Thoracic aorta (tissue), 2 donors: ENCODE data around the gene A4GALT. TPM values are rescaled to one million over a fixed set of nuclear protein-coding genes. Genes with fewer than 3 reads are reported as not detected.

Experiments
- ATAC-seq: fragments of 150-250 bp; one replicate; pipeline ENCODE4 v1.8.0; 2017; ENCODE audit warnings: low read depth; ENCODE audit not compliant: insufficient number of reproducible peaks, low FRiP score
- DNase-seq: peaks from one replicate; pipeline ENCODE4 v3.0.0-alpha.2; 2020; ENCODE audit warnings: low spot score
- H3K27ac ChIP-seq, 2 donors: fragments of 200-600 bp; sonication (generic); 1 replicate in 1 of 2; 2 replicates in 1 of 2; pipeline ENCODE4 v1.5.1; 2016; ENCODE audit warnings: mild to moderate bottlenecking in 2 of 2, moderate library complexity in 2 of 2
- H3K27me3 ChIP-seq: fragments of 200-600 bp; sonication (generic); replicated peaks from 2 replicates; pipeline ENCODE4 v1.6.0; 2016; ENCODE audit warnings: mild to moderate bottlenecking; ENCODE audit not compliant: insufficient read depth
- H3K36me3 ChIP-seq: fragments of 200-600 bp; sonication (generic); one replicate; pipeline ENCODE4 v1.5.1; 2016
- H3K4me1 ChIP-seq, 2 donors: fragments of 200-600 bp; sonication (generic); 1 replicate in 1 of 2; 2 replicates in 1 of 2; pipeline versions ENCODE4 v1.5.1 to v1.6.0; 2016; ENCODE audit warnings: low read depth in 2 of 2, mild to moderate bottlenecking in 1 of 2; ENCODE audit not compliant: control insufficient read depth in 1 of 2
- H3K4me3 ChIP-seq: fragments of 200-600 bp; sonication (generic); 2 replicates; pipeline ENCODE4 v1.5.1; 2016; ENCODE audit warnings: mild to moderate bottlenecking
- H3K9me3 ChIP-seq: fragments of 200-600 bp; sonication (generic); 2 replicates; pipeline ENCODE4 v1.5.1; 2016
- CTCF ChIP-seq: fragments of 200-600 bp; sonication (generic); IDR thresholded peaks from one replicate; pipeline ENCODE4 v1.5.1; 2019; ENCODE audit warnings: antibody characterized with exemption
- total RNA-seq, 2 donors: library from RNA; depleted of rRNA; stranded (reverse); fragments of >200 nt; gene quantifications; one replicate each; pipeline versions ENCODE4 v1.1.0 to v1.2.3, GENCODE V29; 2016

A4GALT gene
- total RNA-seq: 10 to 100 TPM; 68.4 to 77.3 TPM

- no peak for TF ChIP-seq CTCF
- Histone ChIP-seq H3K9me3 (no peaks in the 10 kb centered on the region), H3K4me3 (peak within 1 kb of the TSS; percentile 96), H3K4me1 (peaks cover 4 to 33% of the 10 kb centered on the region in 2 donors), H3K36me3 (no peaks in the 10 kb centered on the region), H3K27ac (peak within 1 kb of the TSS; percentile 76 to 91), H3K27me3 (no peaks in the 10 kb centered on the region)
- ATAC-seq (peak; percentile 38), DNase-seq (no peak)
Measured at GRCh38 chr22:42720263-42721044, at the start of gene A4GALT. Gene A4GALT (minus strand): TSS chr22:42720870. CDS start chr22:42693951, 26,919 bp downstream.

DNA sequence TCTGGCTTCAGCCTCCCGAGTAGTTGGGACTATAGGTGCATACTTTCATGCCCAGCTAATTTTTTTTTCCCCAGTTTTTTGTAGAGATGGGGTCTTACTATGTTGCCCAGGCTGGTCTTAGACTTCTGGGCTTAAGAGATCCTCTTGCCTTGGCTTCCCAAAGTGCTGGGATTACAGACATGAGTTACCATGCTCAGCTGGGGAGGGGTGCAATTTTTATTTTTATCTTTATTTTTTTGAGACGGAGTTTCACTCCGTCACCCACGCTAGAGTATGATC, 49.7 kb upstream of the A4GALT start:
- DNase-seq: no peak
- no peaks in the 10 kb centered on the region for H3K9me3 ChIP-seq
- TF ChIP-seq CTCF: no peak
- peak overlapping the region; percentile 39 for H3K4me3 ChIP-seq
- H3K27me3 ChIP-seq: no peaks in the 10 kb centered on the region
- no peak for ATAC-seq
- H3K27ac ChIP-seq: no peak overlapping the region
- no peaks in the 10 kb centered on the region for H3K36me3 ChIP-seq
- H3K4me1 ChIP-seq: peaks cover 4 to 14% of the 10 kb centered on the region in 2 donors

- Histone ChIP-seq H3K36me3 (no peaks in the 10 kb centered on the region), H3K4me3 (peak overlapping the region; percentile 39), H3K27ac (no peak overlapping the region), H3K9me3 (no peaks in the 10 kb centered on the region), H3K4me1 (peaks cover 4 to 14% of the 10 kb centered on the region in 2 donors), H3K27me3 (no peaks in the 10 kb centered on the region)
- no peak for TF ChIP-seq CTCF
- ATAC-seq: peak; percentile 76
- DNase-seq: peak; percentile 55
Measured at GRCh38 chr22:42769574-42770447, 49.1 kb upstream of the A4GALT start.

DNA sequence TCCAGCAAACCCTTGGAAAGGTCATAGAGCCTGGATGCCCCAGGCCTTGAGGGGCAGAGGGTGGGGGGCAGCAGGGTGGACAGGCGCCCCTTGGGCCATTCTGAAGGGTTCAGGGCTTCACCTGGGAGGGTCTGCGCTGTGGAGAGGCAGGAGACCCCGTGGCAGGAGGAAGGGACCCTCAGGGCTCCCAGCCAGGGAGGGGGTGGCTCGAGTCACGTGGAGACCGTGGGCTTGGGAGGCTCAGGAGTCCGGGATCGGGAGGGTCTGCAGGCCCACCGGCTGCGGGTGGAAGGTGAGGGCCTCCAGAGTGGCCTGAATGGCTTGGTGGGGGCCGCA, 48.5 kb upstream of the A4GALT start:
- ATAC-seq: no peak
- no peak overlapping the region for H3K27ac ChIP-seq

More for the DNA sequence above, 48.5 kb upstream of the A4GALT start:
- H3K36me3 ChIP-seq: no peaks in the 10 kb centered on the region
- DNase-seq: no peak
- H3K27me3 ChIP-seq: no peaks in the 10 kb centered on the region
- H3K4me3 ChIP-seq: no peak overlapping the region
- H3K9me3 ChIP-seq: no peaks in the 10 kb centered on the region
- H3K4me1 ChIP-seq: peaks cover 4 to 14% of the 10 kb centered on the region in 2 donors
- no peak for TF ChIP-seq CTCF
